ENCODE results near the gene CYTH3. TPM values are rescaled to one million over a fixed set of nuclear protein-coding genes. Genes with fewer than 3 reads are reported as not detected.
"Not testable (repeated sequence)": the region's sequence is repeated elsewhere in the genome, so short reads cannot be mapped to it uniquely, and the experiment has no call there.

CYTH3 gene
- total RNA-seq, 2 donors from 2014 or later, result 83.8 to 89.4 TPM

DNA sequence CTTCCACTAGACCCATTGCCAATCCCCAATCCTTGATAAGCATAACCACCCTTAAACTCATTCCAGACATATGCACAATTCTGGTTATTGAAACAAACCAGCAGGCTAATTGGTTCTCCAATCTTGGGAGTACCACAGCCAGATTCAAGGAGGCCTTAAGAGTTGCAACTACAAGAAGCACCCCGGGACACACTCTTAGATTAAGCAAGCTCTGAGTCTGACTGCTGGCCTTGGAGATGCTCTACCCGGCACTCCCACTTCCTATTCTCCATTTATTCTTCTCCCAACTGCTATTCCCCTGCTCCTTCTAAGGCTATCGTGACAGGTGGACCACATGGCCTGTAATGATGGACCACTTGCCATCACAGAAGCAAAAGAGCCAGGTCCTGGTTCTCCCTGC lies 40.3 kb downstream of the CYTH3 start:
- TF ChIP-seq, protein P1, sequence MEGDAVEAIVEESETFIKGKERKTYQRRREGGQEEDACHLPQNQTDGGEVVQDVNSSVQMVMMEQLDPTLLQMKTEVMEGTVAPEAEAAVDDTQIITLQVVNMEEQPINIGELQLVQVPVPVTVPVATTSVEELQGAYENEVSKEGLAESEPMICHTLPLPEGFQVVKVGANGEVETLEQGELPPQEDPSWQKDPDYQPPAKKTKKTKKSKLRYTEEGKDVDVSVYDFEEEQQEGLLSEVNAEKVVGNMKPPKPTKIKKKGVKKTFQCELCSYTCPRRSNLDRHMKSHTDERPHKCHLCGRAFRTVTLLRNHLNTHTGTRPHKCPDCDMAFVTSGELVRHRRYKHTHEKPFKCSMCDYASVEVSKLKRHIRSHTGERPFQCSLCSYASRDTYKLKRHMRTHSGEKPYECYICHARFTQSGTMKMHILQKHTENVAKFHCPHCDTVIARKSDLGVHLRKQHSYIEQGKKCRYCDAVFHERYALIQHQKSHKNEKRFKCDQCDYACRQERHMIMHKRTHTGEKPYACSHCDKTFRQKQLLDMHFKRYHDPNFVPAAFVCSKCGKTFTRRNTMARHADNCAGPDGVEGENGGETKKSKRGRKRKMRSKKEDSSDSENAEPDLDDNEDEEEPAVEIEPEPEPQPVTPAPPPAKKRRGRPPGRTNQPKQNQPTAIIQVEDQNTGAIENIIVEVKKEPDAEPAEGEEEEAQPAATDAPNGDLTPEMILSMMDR (IDR thresholded peaks at IDR 0.05), result no peak
- DNase-seq (ENCODE audit: low spot score), result no peak
- Histone ChIP-seq H3K4me1 (ENCODE audit: control insufficient read depth in 1 of 2, low read depth in 2 of 2) (peaks cover 19 to 52% of the 10 kb centered on the region in 2 donors), H3K27ac (no peak overlapping the region), H3K36me3 (no peaks in the 10 kb centered on the region), H3K9me3 (no peaks in the 10 kb centered on the region), H3K4me3 (no peak overlapping the region), H3K27me3 (replicated peaks; ENCODE audit: insufficient read depth) (no peaks in the 10 kb centered on the region)
- no peak for ATAC-seq (ENCODE audit: insufficient number of reproducible peaks, low FRiP score, low read depth)

DNA sequence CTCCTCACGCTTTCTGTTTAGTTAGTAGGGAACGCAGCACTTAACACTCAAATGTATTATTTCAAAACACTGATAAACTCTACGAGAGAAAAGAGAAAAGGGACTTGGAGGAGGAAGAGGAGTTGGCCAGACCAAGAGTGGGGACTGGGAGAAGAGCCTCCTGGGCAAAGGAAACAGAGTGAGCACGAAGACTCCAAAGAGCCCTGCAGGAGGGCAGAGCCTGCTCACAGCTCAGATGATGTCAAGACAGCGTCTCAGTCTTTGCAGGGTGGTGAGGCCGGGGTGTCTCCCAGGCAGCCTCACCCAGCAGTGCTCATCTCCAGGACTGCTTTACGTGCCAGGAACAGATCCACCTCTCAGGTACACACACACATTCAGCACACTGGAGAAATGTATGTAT lies 41.2 kb downstream of the CYTH3 start:
- Histone ChIP-seq H3K4me3 (no peak overlapping the region), H3K9me3 (no peaks in the 10 kb centered on the region), H3K27me3 (replicated peaks; ENCODE audit: insufficient read depth) (no peaks in the 10 kb centered on the region), H3K27ac (no peak overlapping the region), H3K4me1 (ENCODE audit: control insufficient read depth in 1 of 2, low read depth in 2 of 2) (peaks cover 22 to 61% of the 10 kb centered on the region in 2 donors), H3K36me3 (no peaks in the 10 kb centered on the region)
- TF ChIP-seq, protein P1 (IDR thresholded peaks at IDR 0.05), result no peak
- DNase-seq (ENCODE audit: low spot score), result no peak
- ATAC-seq (ENCODE audit: insufficient number of reproducible peaks, low FRiP score, low read depth), result no peak

DNA sequence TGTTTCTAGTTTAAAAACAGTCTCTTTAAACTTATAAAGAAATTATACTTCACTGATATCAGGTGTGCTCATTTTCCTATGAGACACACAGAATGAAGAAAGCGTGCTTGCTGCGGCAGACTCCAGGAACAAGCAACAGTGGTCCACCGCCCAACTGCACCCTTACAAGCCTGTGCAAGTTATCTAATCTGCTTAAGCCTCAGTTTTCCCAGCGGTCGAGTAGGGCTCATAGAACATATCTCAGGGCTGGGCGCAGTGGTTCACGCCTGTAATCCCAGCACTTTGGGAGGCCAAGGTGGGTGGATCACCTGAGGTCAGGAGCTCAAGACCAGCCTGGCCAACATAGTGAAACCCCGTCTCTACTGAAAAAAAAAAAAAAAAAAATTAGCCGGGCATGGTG lies 43.1 kb downstream of the CYTH3 start:
- not testable (repeated sequence) for H3K27ac ChIP-seq; H3K27me3 ChIP-seq (replicated peaks; ENCODE audit: insufficient read depth); ATAC-seq (ENCODE audit: insufficient number of reproducible peaks, low FRiP score, low read depth); H3K36me3 ChIP-seq; H3K9me3 ChIP-seq; DNase-seq (ENCODE audit: low spot score); H3K4me3 ChIP-seq
- peaks cover 29 to 63% of the 10 kb centered on the region in 2 donors for H3K4me1 ChIP-seq (ENCODE audit: control insufficient read depth in 1 of 2, low read depth in 2 of 2)

DNA sequence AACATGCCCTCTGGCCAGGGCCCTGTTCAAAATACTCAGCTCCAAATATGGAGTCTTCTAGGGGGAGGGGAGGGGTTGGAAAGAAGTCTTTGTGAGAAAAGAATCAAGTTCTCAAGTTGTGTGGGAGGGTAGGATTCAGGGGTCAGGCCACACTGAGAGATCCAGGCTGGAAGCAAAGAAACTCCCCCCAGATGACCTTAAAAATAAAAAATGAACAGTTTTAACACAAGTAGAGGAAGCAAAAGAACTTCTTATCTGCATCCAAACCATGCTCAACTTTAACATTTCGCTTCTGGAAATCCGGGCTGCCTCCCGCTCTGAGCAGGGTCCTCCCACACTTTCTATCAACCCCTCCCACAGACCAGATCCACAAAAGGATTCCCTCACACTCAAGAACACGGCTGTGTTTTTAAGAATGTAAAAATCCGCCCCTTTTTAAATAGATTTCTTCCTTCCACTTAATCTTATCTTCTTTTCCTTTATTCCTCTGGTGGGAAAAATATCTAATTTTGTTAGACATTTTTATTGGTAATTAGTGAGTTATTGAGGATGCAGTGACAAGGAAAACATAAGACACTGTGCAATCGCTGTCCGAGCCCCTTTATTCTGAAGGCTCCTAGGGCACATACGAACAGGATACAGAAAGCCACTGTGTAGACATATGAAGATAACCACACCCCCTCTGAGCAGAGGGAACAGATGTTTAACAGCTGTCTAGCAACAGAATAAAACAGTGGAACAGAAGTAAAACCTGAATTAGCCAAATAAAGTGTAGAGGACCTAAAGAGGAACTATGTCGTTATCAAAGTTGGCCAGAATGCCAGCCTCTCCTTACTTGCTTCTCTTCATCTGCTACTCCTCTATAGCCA lies 43.8 kb downstream of the CYTH3 start:
- TF ChIP-seq, protein P1 (IDR thresholded peaks at IDR 0.05), result no peak
- no peak for DNase-seq (ENCODE audit: low spot score)
- peak overlapping the region; percentile 18 for H3K4me3 ChIP-seq
- H3K27ac ChIP-seq, result peak overlapping the region; percentile 41 to 64
- H3K36me3 ChIP-seq, result no peaks in the 10 kb centered on the region
- H3K9me3 ChIP-seq, result no peaks in the 10 kb centered on the region
- H3K27me3 ChIP-seq (replicated peaks; ENCODE audit: insufficient read depth), result no peaks in the 10 kb centered on the region
- ATAC-seq (ENCODE audit: insufficient number of reproducible peaks, low FRiP score, low read depth), result no peak
- peaks cover 29 to 63% of the 10 kb centered on the region in 2 donors for H3K4me1 ChIP-seq (ENCODE audit: control insufficient read depth in 1 of 2, low read depth in 2 of 2)

DNA sequence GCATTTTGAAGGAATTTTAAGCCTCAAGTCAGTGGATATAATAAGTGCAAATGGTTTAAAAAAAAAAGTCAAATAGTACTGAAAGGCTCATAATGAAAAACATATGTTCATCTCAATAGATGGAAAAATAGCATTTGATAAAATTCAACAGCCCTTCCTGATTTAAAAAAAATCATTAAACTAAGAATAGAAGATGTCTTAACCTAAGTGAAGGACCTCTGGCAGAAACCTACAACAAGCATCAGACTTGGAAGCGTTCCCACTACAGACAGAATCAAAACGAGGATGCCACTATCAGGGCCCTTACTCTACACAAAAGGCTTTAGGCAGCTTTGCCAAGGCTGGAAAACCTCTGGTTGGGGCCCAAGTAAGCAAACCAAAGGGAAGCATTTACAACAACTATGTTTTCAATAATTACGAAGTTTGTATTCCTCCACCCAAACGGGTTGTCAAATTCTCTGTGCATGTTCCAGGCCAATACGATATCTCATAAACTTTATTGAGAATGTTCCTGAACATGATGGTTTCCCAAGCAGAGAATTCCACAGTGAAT lies 45.1 kb downstream of the CYTH3 start:
- no peak for DNase-seq (ENCODE audit: low spot score)
- TF ChIP-seq, protein P1 (IDR thresholded peaks at IDR 0.05), result no peak
- no peaks in the 10 kb centered on the region for H3K9me3 ChIP-seq
- peak overlapping the region; percentile 41 to 64 for H3K27ac ChIP-seq
- ATAC-seq (ENCODE audit: insufficient number of reproducible peaks, low FRiP score, low read depth), result no peak
- no peak overlapping the region for H3K4me3 ChIP-seq
- H3K4me1 ChIP-seq (ENCODE audit: control insufficient read depth in 1 of 2, low read depth in 2 of 2), result peaks cover 27 to 54% of the 10 kb centered on the region in 2 donors
- no peaks in the 10 kb centered on the region for H3K36me3 ChIP-seq
- no peaks in the 10 kb centered on the region for H3K27me3 ChIP-seq (replicated peaks; ENCODE audit: insufficient read depth)

All from thoracic aorta (tissue), 2 donors.